Stimulated activated CD4-positive, alpha-beta T cell treated with anti-CD3 and anti-CD28 coated beads, TNF-alpha, amount 100 ng/mL, for 4 hours (primary cell): ENCODE data around the gene SLC52A1.
"Not testable (repeated sequence)": the region's sequence is repeated elsewhere in the genome, so short reads cannot be mapped to it uniquely, and the experiment has no call there.

Experiments used
- DNase-seq, 3 experiments: peaks; one replicate each; pipeline ENCODE4 v3.0.0-alpha.2; 2020; ENCODE audit warnings: low read depth in 3 of 3

Gene SLC52A1

GRCh38 chr17:5035315-5035714, at the start of gene SLC52A1:
Gene SLC52A1 (minus strand): TSS chr17:5035426. CDS start chr17:5034606, 820 bp downstream.
- no peak for DNase-seq

- DNase-seq, result no peak
Observed at GRCh38 chr17:5080591-5080990, 45.4 kb upstream of the SLC52A1 start.

GRCh38 chr17:5078106-5079028, 43.1 kb upstream of the SLC52A1 start, which contains the start of gene ZFP3:
Gene ZFP3 (plus strand): TSS chr17:5078467. CDS start chr17:5091505, 13,038 bp downstream.
- peak; percentile 61 to 65 (median 65) for DNase-seq

GRCh38 chr17:5077781-5078105, 42.5 kb upstream of the SLC52A1 start:
- DNase-seq, result no peak

- not testable (repeated sequence) for DNase-seq
Observed at GRCh38 chr17:5077275-5077674, 42.0 kb upstream of the SLC52A1 start.

- DNase-seq, result not testable (repeated sequence)
Observed at GRCh38 chr17:5075472-5075871, 40.2 kb upstream of the SLC52A1 start.

- DNase-seq, result no peak
Observed at GRCh38 chr17:5069724-5070123, 34.5 kb upstream of the SLC52A1 start.

- DNase-seq, result no peak
Observed at GRCh38 chr17:5068236-5068635, 33.0 kb upstream of the SLC52A1 start.

GRCh38 chr17:5065227-5065744, 30.1 kb upstream of the SLC52A1 start:
- DNase-seq, result no peak

GRCh38 chr17:5055543-5055942, 20.3 kb upstream of the SLC52A1 start:
- DNase-seq, result no peak

GRCh38 chr17:5050278-5050677, 15.1 kb upstream of the SLC52A1 start:
- no peak for DNase-seq

- peak in 1 of 3 experiments; percentile 49 for DNase-seq
Observed at GRCh38 chr17:5049314-5049841, 14.2 kb upstream of the SLC52A1 start.

- no peak for DNase-seq
Observed at GRCh38 chr17:5047446-5047845, 12.2 kb upstream of the SLC52A1 start.

- no peak for DNase-seq
Observed at GRCh38 chr17:5045496-5045895, 10.3 kb upstream of the SLC52A1 start.

GRCh38 chr17:5044630-5045029, 9.4 kb upstream of the SLC52A1 start:
- no peak for DNase-seq

- no peak for DNase-seq
Observed at GRCh38 chr17:5043524-5043923, 8.3 kb upstream of the SLC52A1 start.

GRCh38 chr17:5042157-5043022, 7.2 kb upstream of the SLC52A1 start:
- DNase-seq, result peak in 1 of 3 experiments; percentile 24

GRCh38 chr17:5034651-5035050, 575 bp downstream of the SLC52A1 start:
- no peak for DNase-seq

- DNase-seq, result no peak
Observed at GRCh38 chr17:5034063-5034462, 1.2 kb downstream of the SLC52A1 start.

- no peak for DNase-seq
Observed at GRCh38 chr17:5033352-5034015, 1.7 kb downstream of the SLC52A1 start.

- no peak for DNase-seq
Observed at GRCh38 chr17:5032865-5033264, 2.4 kb downstream of the SLC52A1 start.
